OCI-LY1 (cell line): ENCODE measurements around the gene CDH23.

Experiments used
- CTCF ChIP-seq: fragments of 200-600 bp; sonication (generic), shearing (Covaris generic); IDR thresholded peaks from 2 replicates; pipeline ENCODE4 v1.5.1; 2017; ENCODE audit warnings: mild to moderate bottlenecking, antibody characterized with exemption, low read length, moderate library complexity, mixed read lengths
- EZH2 ChIP-seq: fragments of 200-600 bp; sonication (generic), shearing (Covaris generic); IDR thresholded peaks from 2 replicates; pipeline ENCODE4 v1.8.0; 2017; ENCODE audit warnings: borderline replicate concordance, mixed run types, mild to moderate bottlenecking, antibody characterized with exemption, low read length, moderate library complexity, mixed read lengths

- TF ChIP-seq EZH2 (no peak), CTCF (no peak)
Observed at GRCh38 chr10:71463111-71463510, 66.4 kb downstream of the CDH23 start.
